IMR-90 (cell line): ENCODE results near the gene GBE1. TPM values are rescaled to one million over a fixed set of nuclear protein-coding genes. Genes with fewer than 3 reads are reported as not detected.

ENCODE experiments used
- ATAC-seq: fragments of 200-7000 bp; cut with Tn5 transposase; 2 replicates; pipeline ENCODE4 v1.9.1; 2020; ENCODE audit warnings: low read depth, mild to moderate bottlenecking, moderate library complexity
- BruUV-seq: library from RNA; stranded (reverse); fragments of 400-500 nt; replicated peaks from 2 replicates; lab custom pipeline; 2021; lab: Mats Ljungman, UMichigan
- CTCF ChIA-PET: fragments of 300-600 bp; formaldehyde crosslinking; extraction: SDS; loops from one replicate; lab custom pipeline; 2021; ENCODE audit warnings: antibody characterized with exemption; lab: Yijun Ruan, JAX
- POLR2A ChIA-PET: fragments of 300-600 bp; sonication (Branson Sonifier 250); formaldehyde crosslinking; loops from one replicate; lab custom pipeline; 2022; ENCODE audit warnings: antibody characterized with exemption; ENCODE audit not compliant: unreplicated experiment; lab: Charles Lee
- DNase-seq: peaks from one replicate; pipeline ENCODE4 v3.0.0; 2013
- H2AFZ ChIP-seq: replicated peaks from 2 replicates; pipeline ENCODE3; 2013; ENCODE audit warnings: low read length, mild to moderate bottlenecking; ENCODE audit not compliant: poor library complexity
- H2AK5ac ChIP-seq: 2 replicates; pipeline ENCODE4 v1.6.1; 2013; ENCODE audit warnings: low read depth, low read length, inconsistent platforms
- H2AK9ac ChIP-seq: replicated peaks from 2 replicates; pipeline ENCODE3; 2013; ENCODE audit warnings: mild to moderate bottlenecking, low read depth, low read length, moderate library complexity; ENCODE audit not compliant: poor library complexity
- H2BK120ac ChIP-seq: 2 replicates; pipeline ENCODE4 v1.6.1; 2013; ENCODE audit warnings: low read depth, low read length, inconsistent platforms
- H2BK15ac ChIP-seq: 3 replicates; pipeline ENCODE4 v1.6.1; 2013; ENCODE audit warnings: low read depth, low read length, inconsistent platforms
- H2BK20ac ChIP-seq: 2 replicates; pipeline ENCODE4 v1.6.1; 2013; ENCODE audit warnings: low read depth, mild to moderate bottlenecking, inconsistent platforms, low read length, moderate library complexity
- H2BK5ac ChIP-seq: 2 replicates; pipeline ENCODE4 v1.6.1; 2013; ENCODE audit warnings: mild to moderate bottlenecking, low read depth, low read length, inconsistent platforms; ENCODE audit not compliant: poor library complexity, severe bottlenecking
- H3K14ac ChIP-seq: replicated peaks from 2 replicates; pipeline ENCODE4 v1.6.1; 2013; ENCODE audit warnings: low read depth, low read length, inconsistent platforms
- H3K18ac ChIP-seq: 2 replicates; pipeline ENCODE4 v1.6.1; 2013; ENCODE audit warnings: low read depth, low read length, control low read depth
- H3K23ac ChIP-seq: 2 replicates; pipeline ENCODE4 v1.6.1; 2013; ENCODE audit warnings: low read depth, low read length, inconsistent platforms
- H3K27ac ChIP-seq: 2 replicates; pipeline ENCODE4 v1.5.1; 2013; ENCODE audit warnings: mild to moderate bottlenecking, control low read depth, low read length; ENCODE audit not compliant: insufficient read depth
- H3K27me3 ChIP-seq: 2 replicates; pipeline ENCODE4 v1.6.1; 2013; ENCODE audit warnings: low read length; ENCODE audit not compliant: control insufficient read depth, insufficient read depth
- H3K36me3 ChIP-seq: 2 replicates; pipeline ENCODE4 v1.6.1; 2013; ENCODE audit warnings: low read length, mixed read lengths; ENCODE audit not compliant: control insufficient read depth, insufficient read depth
- H3K4ac ChIP-seq: 2 replicates; pipeline ENCODE4 v1.6.1; 2013; ENCODE audit warnings: low read depth, low read length, inconsistent platforms
- H3K4me1 ChIP-seq: 2 replicates; pipeline ENCODE4 v1.6.1; 2013; ENCODE audit warnings: low read length, mixed read lengths; ENCODE audit not compliant: control insufficient read depth, insufficient read depth
- H3K4me2 ChIP-seq: 2 replicates; pipeline ENCODE4 v1.6.1; 2013; ENCODE audit warnings: low read depth, mild to moderate bottlenecking, control low read depth, low read length, moderate library complexity
- H3K4me3 ChIP-seq: 2 replicates; pipeline ENCODE4 v1.5.1; 2013; ENCODE audit warnings: low read depth, mild to moderate bottlenecking, control low read depth, low read length, moderate library complexity; ENCODE audit not compliant: insufficient read depth
- H3K56ac ChIP-seq: 2 replicates; pipeline ENCODE4 v1.6.1; 2013; ENCODE audit warnings: low read length, inconsistent platforms; ENCODE audit not compliant: insufficient read depth; ENCODE audit errors: extremely low read depth
- H3K79me1 ChIP-seq, 2 experiments: 2 replicates each; pipeline ENCODE4 v1.6.1; 2013; ENCODE audit warnings: low read length in 2 of 2, inconsistent platforms in 1 of 2, low read depth in 1 of 2
- H3K9ac ChIP-seq: 2 replicates; pipeline ENCODE4 v1.6.1; 2013; ENCODE audit warnings: low read depth, low read length, control low read depth
- H3K9me1 ChIP-seq: 2 replicates; pipeline ENCODE4 v1.6.1; 2013; ENCODE audit warnings: low read length, inconsistent platforms; ENCODE audit not compliant: insufficient read depth
- H3K9me3 ChIP-seq: 2 replicates; pipeline ENCODE4 v1.6.1; 2013; ENCODE audit warnings: low read length; ENCODE audit not compliant: control insufficient read depth, insufficient read depth
- H4K20me1 ChIP-seq: 2 replicates; pipeline ENCODE4 v1.6.1; 2013; ENCODE audit warnings: low read length, inconsistent platforms; ENCODE audit not compliant: insufficient read depth
- H4K5ac ChIP-seq: 2 replicates; pipeline ENCODE4 v1.6.1; 2013; ENCODE audit warnings: mild to moderate bottlenecking, low read depth, low read length, control low read depth
- H4K8ac ChIP-seq, 2 experiments: 2 replicates each; pipeline ENCODE4 v1.6.1; 2013; ENCODE audit warnings: low read depth in 2 of 2, low read length in 2 of 2, control low read depth in 1 of 2, inconsistent platforms in 1 of 2
- H4K91ac ChIP-seq: 2 replicates; pipeline ENCODE4 v1.6.1; 2013; ENCODE audit warnings: low read depth, low read length, inconsistent platforms; ENCODE audit not compliant: insufficient read depth
- CEBPB ChIP-seq: IDR thresholded peaks from 2 replicates; pipeline ENCODE4 v1.6.1; 2012; ENCODE audit warnings: low read depth, low read length, improper control_type of control experiment
- CHD1 ChIP-seq: IDR thresholded peaks from 2 replicates; pipeline ENCODE4 v1.6.1; 2012; ENCODE audit warnings: low read depth, low read length, improper control_type of control experiment
- MAZ ChIP-seq: IDR thresholded peaks from 2 replicates; pipeline ENCODE4 v1.6.1; 2012; ENCODE audit warnings: low read depth, mild to moderate bottlenecking, low read length, improper control_type of control experiment, moderate library complexity, borderline replicate concordance
- MXI1 ChIP-seq: IDR thresholded peaks from 2 replicates; pipeline ENCODE4 v1.6.1; 2012; ENCODE audit warnings: low read depth, mild to moderate bottlenecking, low read length, moderate library complexity, borderline replicate concordance
- NFE2L2 ChIP-seq: fragments of 150-350 bp; IDR thresholded peaks from 2 replicates; pipeline ENCODE4 v1.6.1; 2016; ENCODE audit warnings: low read depth, mild to moderate bottlenecking, low read length
- POLR2A ChIP-seq: IDR thresholded peaks from 2 replicates; pipeline ENCODE4 v1.6.1; 2012; ENCODE audit warnings: mild to moderate bottlenecking, low read depth, low read length
- RAD21 ChIP-seq: IDR thresholded peaks from 2 replicates; pipeline ENCODE4 v1.6.1; 2012; ENCODE audit warnings: low read length, improper control_type of control experiment
- RCOR1 ChIP-seq: IDR thresholded peaks from 2 replicates; pipeline ENCODE4 v1.6.1; 2012; ENCODE audit warnings: mild to moderate bottlenecking, low read length, improper control_type of control experiment; ENCODE audit not compliant: insufficient replicate concordance
- RFX5 ChIP-seq: IDR thresholded peaks from 2 replicates; pipeline ENCODE4 v1.8.0; 2012; ENCODE audit warnings: low read depth, mild to moderate bottlenecking, low read length, moderate library complexity
- SMC3 ChIP-seq: fragments of 150-350 bp; IDR thresholded peaks from 2 replicates; pipeline ENCODE4 v1.6.1; 2016; ENCODE audit warnings: low read depth, mild to moderate bottlenecking, antibody characterized with exemption, low read length, moderate library complexity
- USF2 ChIP-seq: fragments of 150-350 bp; IDR thresholded peaks from 2 replicates; pipeline ENCODE4 v1.6.1; 2017; ENCODE audit warnings: mild to moderate bottlenecking, antibody characterized with exemption, low read length, low read depth
- WGBS, 2 experiments: methylation state at CpG; one replicate each; pipeline versions ENCODE4 v1.1.5 to v1.1.7; 2013; ENCODE audit warnings: missing lambda C conversion rate in 2 of 2; ENCODE audit not compliant: insufficient read length in 1 of 2; ENCODE audit errors: extremely low coverage in 2 of 2; 5-methylcytosine and 5-hydroxymethylcytosine counted together
- dilution Hi-C: fragments of 300-500 bp; cut with HindIII; formaldehyde crosslinking; loops from one replicate; pipeline ENCODE4 v1.14.3; 2018; ENCODE audit warnings: low sequenced_read_pairs; ENCODE audit not compliant: unreplicated experiment
- in situ Hi-C: fragments of 300-500 bp; cut with MboI; formaldehyde crosslinking; loops from 3 replicates; pipeline ENCODE4 v1.14.3; 2019; ENCODE audit warnings: low sequenced_read_pairs, inconsistent platforms, mixed read lengths
- intact Hi-C: fragments of 100-400 bp; cut with micrococcal nuclease; formaldehyde crosslinking; loops from 2 replicates; pipeline ENCODE4 v1.10.0; 2022
- polyA plus RNA-seq, 3 experiments: library from polyadenylated mRNA; depleted of rRNA; stranded (reverse); fragments of >200 nt; gene quantifications; 2 replicates each; pipeline ENCODE4 v1.2.3, GENCODE V29; 2012; ENCODE audit warnings: low replicate concordance in 1 of 3
- total RNA-seq: library from RNA; depleted of rRNA; stranded (reverse); fragments of >200 nt; gene quantifications from 2 replicates; pipeline ENCODE4 v1.2.3, GENCODE V29; 2012
- TF ChIP-seq, protein P1 (sequence below): fragments of 150-350 bp; IDR thresholded peaks from 2 replicates; pipeline ENCODE4 v1.6.1; 2016; ENCODE audit warnings: low read depth, mild to moderate bottlenecking, low read length, moderate library complexity, borderline replicate concordance
- TF ChIP-seq, protein P2 (sequence below): conservative IDR thresholded peaks from 2 replicates; pipeline ENCODE4 v1.5.1; 2012; ENCODE audit warnings: mild to moderate bottlenecking, low read depth, low read length, improper control_type of control experiment

The GBE1 gene
- total and polyA plus RNA-seq, 2 of the 4 experiments (the other 2 are of a cell fraction): 36.7 to 90.3 TPM

DNA sequence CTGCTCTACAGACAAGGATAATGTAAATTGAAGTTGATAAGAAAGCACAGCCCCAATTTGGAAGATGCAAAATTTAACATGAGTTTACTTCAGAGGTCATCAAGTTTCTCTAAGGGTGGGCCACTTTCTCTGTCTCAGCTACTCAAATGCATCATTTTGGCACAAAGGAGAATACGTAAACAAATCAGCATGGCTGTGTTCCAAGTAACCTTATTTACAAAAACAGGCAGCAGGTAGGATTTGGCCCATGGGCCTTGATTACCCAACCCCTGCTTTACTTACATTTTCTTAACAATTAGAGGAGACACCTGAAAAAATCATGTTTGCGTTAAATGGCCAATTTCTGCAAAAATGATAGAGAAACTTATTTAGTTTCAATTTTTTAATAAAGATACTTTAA is 181.7 kb downstream of the GBE1 start:
- Histone ChIP-seq H2AFZ (no peak overlapping the region), H4K8ac (no peak overlapping the region), H3K9me3 (no peaks in the 10 kb centered on the region), H3K23ac (no peak overlapping the region), H3K4ac (no peak overlapping the region), H3K56ac (no peak overlapping the region), H3K14ac (no peak overlapping the region), H3K4me2 (no peak overlapping the region), H3K9me1 (no peaks in the 10 kb centered on the region), H2BK5ac (no peak overlapping the region), H3K27me3 (no peaks in the 10 kb centered on the region), H3K9ac (no peak overlapping the region), H3K4me3 (no peak overlapping the region), H2BK15ac (no peak overlapping the region), H3K79me1 (0 out of 4 replicates have a peak, but pooled peaks cover 0 to 3% of the 10 kb centered on the region in 2 experiments), H2AK5ac (no peak overlapping the region), H2BK120ac (no peak overlapping the region), H3K18ac (no peak overlapping the region), H2AK9ac (no peak overlapping the region), H3K36me3 (peaks cover 5% of the 10 kb centered on the region), H3K27ac (no peak overlapping the region), H2BK20ac (no peak overlapping the region), H4K5ac (no peak overlapping the region), H4K91ac (no peak overlapping the region), H4K20me1 (no peaks in the 10 kb centered on the region), H3K4me1 (no peaks in the 10 kb centered on the region)
- no TSS peak for BruUV-seq
- no peak for ATAC-seq
- dilution Hi-C loops (no loop called here), intact Hi-C loops (loop anchor here (5.0 to 10.0 kb wide), 2 partner anchors 162 to 325 kb away; no protein-coding TSS in a partner anchor), in situ Hi-C loops (no loop called here)
- no CpG with 5 or more reads among the region's 2 CpGs for WGBS, 2 experiments
- CTCF ChIA-PET: no interaction called here
- TF ChIP-seq NFE2L2 (no peak), POLR2A (no peak), MXI1 (no peak), SMC3 (no peak), RFX5 (no peak), RAD21 (no peak), MAZ (no peak), RCOR1 (no peak), USF2 (no peak), CEBPB (no peak), CHD1 (no peak)
- TF ChIP-seq, protein P1, sequence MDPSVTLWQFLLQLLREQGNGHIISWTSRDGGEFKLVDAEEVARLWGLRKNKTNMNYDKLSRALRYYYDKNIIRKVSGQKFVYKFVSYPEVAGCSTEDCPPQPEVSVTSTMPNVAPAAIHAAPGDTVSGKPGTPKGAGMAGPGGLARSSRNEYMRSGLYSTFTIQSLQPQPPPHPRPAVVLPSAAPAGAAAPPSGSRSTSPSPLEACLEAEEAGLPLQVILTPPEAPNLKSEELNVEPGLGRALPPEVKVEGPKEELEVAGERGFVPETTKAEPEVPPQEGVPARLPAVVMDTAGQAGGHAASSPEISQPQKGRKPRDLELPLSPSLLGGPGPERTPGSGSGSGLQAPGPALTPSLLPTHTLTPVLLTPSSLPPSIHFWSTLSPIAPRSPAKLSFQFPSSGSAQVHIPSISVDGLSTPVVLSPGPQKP: no peak
- TF ChIP-seq, protein P2, sequence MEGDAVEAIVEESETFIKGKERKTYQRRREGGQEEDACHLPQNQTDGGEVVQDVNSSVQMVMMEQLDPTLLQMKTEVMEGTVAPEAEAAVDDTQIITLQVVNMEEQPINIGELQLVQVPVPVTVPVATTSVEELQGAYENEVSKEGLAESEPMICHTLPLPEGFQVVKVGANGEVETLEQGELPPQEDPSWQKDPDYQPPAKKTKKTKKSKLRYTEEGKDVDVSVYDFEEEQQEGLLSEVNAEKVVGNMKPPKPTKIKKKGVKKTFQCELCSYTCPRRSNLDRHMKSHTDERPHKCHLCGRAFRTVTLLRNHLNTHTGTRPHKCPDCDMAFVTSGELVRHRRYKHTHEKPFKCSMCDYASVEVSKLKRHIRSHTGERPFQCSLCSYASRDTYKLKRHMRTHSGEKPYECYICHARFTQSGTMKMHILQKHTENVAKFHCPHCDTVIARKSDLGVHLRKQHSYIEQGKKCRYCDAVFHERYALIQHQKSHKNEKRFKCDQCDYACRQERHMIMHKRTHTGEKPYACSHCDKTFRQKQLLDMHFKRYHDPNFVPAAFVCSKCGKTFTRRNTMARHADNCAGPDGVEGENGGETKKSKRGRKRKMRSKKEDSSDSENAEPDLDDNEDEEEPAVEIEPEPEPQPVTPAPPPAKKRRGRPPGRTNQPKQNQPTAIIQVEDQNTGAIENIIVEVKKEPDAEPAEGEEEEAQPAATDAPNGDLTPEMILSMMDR: no peak
- DNase-seq: no peak
- POLR2A ChIA-PET: no interaction called here
